Right kidney (tissue), 1 donor: ENCODE results near the gene SLC38A3.
"Not testable (repeated sequence)": the region's sequence is repeated elsewhere in the genome, so short reads cannot be mapped to it uniquely, and the experiment has no call there.

Experiments used
- DNase-seq: peaks from one replicate; pipeline ENCODE4 v3.0.0-alpha.2; 2016

SLC38A3 gene

GRCh38 chr3:50211368-50211717, 6.3 kb downstream of the SLC38A3 start:
- DNase-seq = not testable (repeated sequence)

GRCh38 chr3:50211930-50212329, 6.9 kb downstream of the SLC38A3 start:
- DNase-seq = no peak

GRCh38 chr3:50212502-50212901, 7.4 kb downstream of the SLC38A3 start:
- DNase-seq = no peak

- no peak for DNase-seq
Measured at GRCh38 chr3:50212971-50213370, 7.9 kb downstream of the SLC38A3 start.

- DNase-seq = no peak
Measured at GRCh38 chr3:50213373-50213772, 8.3 kb downstream of the SLC38A3 start.

- DNase-seq = no peak
Measured at GRCh38 chr3:50214824-50215223, 9.8 kb downstream of the SLC38A3 start.

GRCh38 chr3:50215529-50215928, 10.5 kb downstream of the SLC38A3 start:
- no peak for DNase-seq

GRCh38 chr3:50217681-50218080, 12.6 kb downstream of the SLC38A3 start:
- DNase-seq = no peak

GRCh38 chr3:50218448-50218847, 13.4 kb downstream of the SLC38A3 start:
- DNase-seq = no peak

GRCh38 chr3:50219285-50219684, 14.2 kb downstream of the SLC38A3 start:
- no peak for DNase-seq

- no peak for DNase-seq
Measured at GRCh38 chr3:50220109-50220508, 15.0 kb downstream of the SLC38A3 start.

- DNase-seq = no peak
Measured at GRCh38 chr3:50221051-50221410, 16.0 kb downstream of the SLC38A3 start.

GRCh38 chr3:50221411-50222168, 16.5 kb downstream of the SLC38A3 start:
- no peak for DNase-seq

- no peak for DNase-seq
Measured at GRCh38 chr3:50222169-50222528, 17.1 kb downstream of the SLC38A3 start.

GRCh38 chr3:50224639-50225038, 19.6 kb downstream of the SLC38A3 start:
- DNase-seq = no peak

- peak; percentile 84 for DNase-seq
Measured at GRCh38 chr3:50226888-50227389, 21.9 kb downstream of the SLC38A3 start.

- DNase-seq = peak; percentile 89
Measured at GRCh38 chr3:50227390-50228183, 22.5 kb downstream of the SLC38A3 start.

GRCh38 chr3:50228184-50228763, 23.2 kb downstream of the SLC38A3 start:
- not testable (repeated sequence) for DNase-seq

GRCh38 chr3:50229490-50229889, 24.4 kb downstream of the SLC38A3 start:
- no peak for DNase-seq

GRCh38 chr3:50230104-50230793, 25.2 kb downstream of the SLC38A3 start:
- no peak for DNase-seq

GRCh38 chr3:50230794-50231125, 25.7 kb downstream of the SLC38A3 start:
- no peak for DNase-seq

GRCh38 chr3:50231581-50231980, 26.5 kb downstream of the SLC38A3 start:
- no peak for DNase-seq

GRCh38 chr3:50232303-50232702, 27.2 kb downstream of the SLC38A3 start:
- DNase-seq = no peak
